Dedifferentiated amniotic fluid mesenchymal stem cell (primary cell): ENCODE measurements around the gene MARCHF9.

ENCODE experiments used
- DNase-seq: peaks from one replicate; pipeline ENCODE4 v3.0.0-alpha.2; 2016; ENCODE audit errors: extremely low spot score

MARCHF9 gene

GRCh38 chr12:57724003-57724935 lies 30.6 kb upstream of the MARCHF9 start:
- no peak for DNase-seq

DNA sequence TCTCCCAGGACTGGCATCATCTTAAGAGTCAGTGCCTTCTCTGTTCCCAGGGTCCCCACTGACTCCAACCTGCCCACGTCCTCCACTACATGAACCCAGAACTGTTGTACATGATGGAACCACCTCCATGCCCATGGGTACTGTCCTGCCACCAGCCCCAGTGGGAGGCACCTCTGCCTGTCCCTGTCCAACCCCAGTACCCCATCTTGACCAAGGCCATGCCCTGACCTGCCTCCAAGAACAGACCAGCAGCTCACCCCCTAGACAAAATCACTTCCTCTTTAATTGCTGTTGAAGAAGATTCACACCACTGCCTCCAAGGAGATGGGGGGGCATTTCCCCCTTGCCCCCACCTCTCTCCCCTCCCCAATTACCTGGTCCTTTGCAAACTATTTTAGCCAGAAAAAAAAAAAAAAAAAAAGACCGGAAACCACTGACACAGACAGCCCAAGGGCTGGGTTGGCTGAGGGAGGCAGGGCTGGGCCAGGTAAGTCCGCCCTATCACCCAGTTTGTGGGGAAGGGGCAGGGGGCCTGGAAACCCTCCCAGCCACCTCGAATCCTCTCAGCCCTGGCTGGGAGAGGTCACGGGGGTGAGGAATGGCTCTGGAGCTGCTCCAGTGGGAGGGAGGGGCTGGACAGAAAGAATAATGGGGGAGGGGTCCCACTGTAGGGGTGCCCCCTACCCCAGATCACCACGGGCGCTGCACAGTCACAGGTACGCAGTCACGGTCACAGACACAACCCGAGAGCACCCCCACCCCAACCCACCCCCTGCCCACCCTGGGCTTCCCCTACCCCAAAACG lies 29.8 kb upstream of the MARCHF9 start:
- no peak for DNase-seq

DNA sequence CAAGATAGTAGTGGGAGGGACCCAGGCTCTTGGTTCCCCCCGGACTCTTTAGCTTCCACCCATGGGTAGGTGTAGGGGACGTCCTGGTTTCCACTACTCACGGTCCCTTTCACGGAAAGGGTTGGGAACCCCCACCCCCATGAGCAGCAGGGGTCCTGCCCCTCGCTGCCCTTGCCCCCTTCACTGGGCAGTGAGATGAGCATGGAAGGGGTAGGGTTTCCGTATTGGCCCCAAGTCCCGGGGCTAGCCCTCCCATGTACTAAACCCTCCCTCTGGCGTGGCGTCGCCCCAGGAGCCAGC lies 29.1 kb upstream of the MARCHF9 start:
- no peak for DNase-seq

DNA sequence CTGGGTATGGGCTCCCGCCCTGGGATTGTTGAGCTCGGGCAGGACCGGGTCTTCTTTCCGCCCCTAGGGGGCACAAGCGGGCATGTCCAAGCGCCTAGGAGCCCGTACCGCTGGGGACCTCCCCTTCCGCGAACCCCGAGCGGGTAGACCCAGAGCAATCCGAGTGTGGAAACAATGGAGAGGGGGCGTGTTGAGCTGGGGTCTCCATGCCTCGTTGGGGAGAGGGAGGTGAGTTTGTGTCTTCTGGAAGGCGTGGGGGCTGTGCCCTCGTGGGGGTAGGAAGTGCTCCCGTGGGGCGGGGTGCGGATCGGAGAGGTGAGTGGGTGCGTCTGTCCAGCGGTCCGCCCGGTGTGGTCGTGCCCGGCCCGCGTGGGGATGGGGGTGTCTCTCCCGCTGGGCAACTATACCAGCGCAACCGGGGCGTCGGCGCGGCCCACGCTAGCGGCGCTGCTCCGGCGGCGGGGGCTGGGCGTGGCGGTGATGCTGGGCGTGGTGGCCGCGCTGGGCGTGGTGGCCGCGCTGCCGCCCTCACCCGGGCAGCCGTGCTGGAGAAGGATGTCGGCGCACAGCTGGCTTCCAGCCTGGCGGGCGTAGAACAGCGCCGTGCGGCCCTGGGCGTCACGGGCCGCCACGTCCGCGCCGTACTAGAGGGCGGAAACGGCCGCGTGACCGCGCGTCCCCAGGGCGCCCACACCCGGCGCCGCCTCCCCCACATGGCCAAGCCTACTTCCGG lies 28.6 kb upstream of the MARCHF9 start:
- DNase-seq, result peak; percentile 73

DNA sequence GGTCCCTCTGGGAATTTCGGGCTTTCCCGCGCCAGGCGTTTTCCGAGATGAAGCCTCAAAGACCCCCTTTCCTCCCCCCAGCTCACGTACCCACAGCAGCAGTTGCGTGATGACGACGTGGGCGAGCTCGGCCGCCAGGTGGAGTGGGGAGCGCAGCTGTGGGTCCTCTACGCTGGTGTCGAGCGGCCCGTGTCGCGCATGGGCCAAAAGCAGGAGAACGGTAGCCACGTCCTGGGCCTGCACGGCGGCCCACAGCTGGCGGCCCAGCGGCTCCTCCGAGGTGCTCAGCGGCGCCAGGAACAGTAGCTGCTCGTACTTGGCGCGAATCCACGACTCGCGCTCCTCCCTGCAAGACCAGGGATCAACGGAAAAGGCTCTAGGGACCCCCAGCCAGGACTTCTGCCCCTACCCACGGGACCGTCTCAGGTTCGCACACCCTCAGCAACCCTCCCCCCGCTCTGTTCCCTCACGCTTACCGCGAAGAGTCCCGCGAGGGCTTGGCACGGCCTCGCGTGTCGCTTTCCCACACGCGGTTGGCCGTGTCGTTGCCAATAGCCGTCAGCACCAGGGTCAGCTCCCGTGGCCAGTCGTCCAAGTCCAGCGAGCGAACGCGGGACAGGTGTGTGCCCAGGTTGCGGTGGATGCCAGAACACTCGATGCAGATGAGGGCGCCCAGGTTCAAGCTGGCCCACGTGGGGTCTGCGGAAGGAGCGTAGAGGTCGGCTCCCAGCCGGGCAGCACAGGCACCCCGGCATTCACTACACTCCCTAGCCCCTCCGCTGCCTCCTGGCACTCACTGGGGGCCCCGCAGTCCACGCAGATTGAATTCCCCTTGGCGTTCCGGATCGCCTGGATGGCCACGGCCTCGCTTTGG lies 27.8 kb upstream of the MARCHF9 start:
- DNase-seq, result no peak

- DNase-seq, result no peak
These were observed 27.0 kb upstream of the MARCHF9 start for GRCh38 chr12:57727758-57728395.

DNA sequence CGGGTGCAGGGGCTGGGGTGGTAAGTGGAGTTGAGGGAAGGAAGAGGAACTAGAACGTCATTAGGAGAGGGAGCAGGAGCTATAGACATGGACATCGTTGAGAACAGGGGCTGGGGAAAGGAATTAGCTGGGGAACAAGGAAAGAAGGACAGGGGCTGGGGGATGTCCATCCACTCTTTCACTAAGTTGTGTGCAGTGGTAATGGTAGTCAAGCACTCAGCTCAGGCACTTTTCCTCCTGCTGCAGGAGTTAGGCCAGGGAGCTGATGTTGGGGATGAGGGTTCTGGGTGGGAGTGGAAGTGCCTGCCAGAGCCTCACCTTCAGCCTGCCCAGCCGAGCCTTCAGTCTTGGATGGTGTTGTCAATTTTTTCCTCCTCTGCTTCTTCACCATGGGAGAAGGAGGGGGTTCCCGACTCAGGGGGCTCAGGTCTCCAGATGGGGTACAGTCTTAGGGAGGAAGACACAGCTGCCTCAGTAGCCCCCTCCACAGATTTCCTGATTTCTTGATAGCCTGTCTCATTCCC lies 25.5 kb upstream of the MARCHF9 start:
- DNase-seq, result no peak

DNA sequence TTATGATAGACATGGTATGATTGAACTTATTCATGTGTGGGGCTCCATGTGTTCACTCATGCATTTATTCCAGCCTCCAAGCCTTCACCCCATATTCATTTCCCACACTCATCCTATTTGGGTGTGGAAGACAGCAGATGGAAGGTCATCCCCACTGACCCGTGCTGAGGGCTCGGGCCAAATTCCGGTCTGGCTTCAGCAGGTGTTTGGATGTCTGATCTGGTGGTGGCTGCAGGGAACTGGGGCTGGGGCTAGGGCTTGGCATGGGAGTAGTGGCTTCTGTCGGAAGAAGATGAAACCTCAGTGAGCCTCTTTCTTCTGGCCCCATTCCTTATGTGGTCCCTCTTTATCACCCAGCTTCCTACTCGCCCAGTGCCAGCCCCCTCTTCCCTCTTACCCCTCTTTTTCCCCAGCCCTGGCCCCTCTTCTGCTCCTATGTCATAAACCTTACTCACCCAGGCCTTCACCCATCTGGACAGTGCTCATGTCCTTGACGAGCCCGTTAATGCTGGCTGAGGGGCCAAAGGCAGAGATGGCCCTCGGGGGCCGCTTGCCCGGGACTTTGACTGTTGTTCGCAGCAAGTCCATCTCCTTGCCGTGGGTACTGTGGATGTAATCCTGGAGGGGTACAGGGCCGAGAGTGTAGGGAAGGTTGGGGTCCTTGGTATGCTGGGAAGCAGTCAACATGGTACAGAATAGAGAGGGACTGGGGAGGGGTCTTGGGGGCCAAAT lies 24.4 kb upstream of the MARCHF9 start:
- no peak for DNase-seq

GRCh38 chr12:57731411-57732080 lies 23.4 kb upstream of the MARCHF9 start:
- DNase-seq, result no peak

DNA sequence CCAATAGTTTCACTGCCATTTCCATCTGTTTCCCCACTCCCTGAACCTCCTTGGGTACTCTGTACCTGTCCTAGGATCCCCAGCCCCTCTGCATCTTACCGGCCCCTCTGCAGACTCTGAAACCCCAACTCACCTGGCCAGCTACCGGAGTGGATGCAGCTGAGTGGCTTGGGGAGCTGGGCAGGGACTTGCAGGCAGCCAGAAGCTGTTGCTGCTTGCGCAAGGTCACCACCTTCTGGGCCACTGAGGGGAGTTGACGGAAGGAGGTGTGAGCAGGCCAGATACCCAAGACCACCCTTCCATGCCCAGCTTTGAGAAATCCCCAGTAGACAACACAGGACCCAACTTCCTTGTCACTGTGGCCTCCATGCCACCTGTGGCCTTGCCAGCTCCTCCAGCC lies 22.6 kb upstream of the MARCHF9 start:
- DNase-seq, result no peak

DNA sequence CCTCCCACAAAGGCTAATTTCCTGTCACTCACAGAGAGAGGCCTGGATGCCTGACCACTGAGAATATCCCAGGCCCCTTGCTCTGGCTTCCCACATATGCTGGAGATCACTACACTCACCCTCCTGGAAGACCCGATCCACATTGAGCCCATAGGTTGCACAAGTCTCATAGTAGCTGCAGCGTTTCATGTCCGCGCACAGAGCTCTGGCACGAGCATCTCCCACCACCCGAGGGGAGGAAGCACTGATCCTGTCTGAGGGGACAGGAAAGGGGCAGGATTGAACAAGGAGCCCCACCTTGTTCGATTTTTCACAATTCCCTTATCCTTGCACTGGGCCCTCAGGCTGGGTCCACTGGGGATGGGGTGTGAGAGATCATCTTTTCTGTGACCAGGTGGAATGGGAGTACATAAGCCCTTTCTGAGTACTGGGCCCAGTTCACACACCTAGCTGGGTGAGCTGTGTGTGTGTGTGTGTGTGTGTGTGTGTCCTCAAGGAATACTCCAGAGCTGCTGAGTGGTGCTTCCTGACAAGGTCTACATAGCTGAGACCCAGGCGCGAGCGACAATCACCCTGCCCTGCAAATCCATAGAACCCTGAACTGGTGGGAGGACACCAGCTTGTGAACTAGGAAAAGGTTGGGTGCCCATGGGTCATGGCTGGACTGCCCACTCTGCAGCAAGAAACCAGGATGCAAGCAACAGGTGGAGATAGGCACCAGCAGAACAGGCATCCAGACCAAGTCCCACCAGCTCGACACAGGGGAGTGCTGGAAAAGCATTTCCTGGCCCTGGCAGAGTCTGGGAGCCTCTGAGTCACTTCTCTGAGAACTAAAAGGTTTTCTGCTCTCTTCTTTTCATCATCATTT lies 21.9 kb upstream of the MARCHF9 start:
- DNase-seq, result no peak

DNA sequence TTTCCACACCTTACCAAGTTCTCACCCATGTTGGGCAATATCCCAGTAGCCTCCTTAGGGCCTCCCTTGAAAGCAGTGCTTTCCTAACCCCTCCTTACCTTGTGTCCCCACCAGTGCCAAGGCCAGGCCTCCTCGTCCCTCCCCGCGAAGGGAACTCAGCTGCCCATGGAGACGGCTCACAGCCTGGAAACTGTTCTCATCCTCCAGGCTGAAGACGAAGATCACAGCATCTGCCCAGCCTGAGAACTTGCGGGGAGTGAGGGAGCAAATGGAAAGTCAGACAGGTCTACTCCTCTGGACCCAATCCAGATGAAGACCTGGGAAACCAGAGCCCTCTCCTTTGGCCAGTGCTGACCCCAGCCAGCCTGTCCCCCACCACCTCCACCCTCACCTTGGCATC lies 21.0 kb upstream of the MARCHF9 start:
- DNase-seq, result no peak

DNA sequence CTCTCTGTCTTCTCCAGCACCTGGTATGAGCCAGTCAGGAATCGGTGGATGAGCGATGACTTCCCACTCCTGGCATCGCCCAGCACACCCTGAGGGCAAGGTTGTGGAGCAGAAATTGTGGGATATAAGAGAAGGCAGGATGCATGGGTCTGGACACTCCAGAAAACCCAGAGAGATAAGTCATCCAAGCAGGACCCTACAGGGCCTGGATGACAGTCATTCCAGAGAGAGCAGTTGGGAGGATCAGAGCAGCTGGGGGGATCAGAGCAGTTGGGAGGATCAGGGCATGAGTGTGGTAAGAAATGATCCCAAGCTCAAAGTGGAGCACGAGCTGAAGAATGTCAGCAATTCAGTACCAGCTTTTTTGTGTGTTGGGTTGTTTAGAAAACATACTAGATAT lies 20.3 kb upstream of the MARCHF9 start:
- no peak for DNase-seq

DNA sequence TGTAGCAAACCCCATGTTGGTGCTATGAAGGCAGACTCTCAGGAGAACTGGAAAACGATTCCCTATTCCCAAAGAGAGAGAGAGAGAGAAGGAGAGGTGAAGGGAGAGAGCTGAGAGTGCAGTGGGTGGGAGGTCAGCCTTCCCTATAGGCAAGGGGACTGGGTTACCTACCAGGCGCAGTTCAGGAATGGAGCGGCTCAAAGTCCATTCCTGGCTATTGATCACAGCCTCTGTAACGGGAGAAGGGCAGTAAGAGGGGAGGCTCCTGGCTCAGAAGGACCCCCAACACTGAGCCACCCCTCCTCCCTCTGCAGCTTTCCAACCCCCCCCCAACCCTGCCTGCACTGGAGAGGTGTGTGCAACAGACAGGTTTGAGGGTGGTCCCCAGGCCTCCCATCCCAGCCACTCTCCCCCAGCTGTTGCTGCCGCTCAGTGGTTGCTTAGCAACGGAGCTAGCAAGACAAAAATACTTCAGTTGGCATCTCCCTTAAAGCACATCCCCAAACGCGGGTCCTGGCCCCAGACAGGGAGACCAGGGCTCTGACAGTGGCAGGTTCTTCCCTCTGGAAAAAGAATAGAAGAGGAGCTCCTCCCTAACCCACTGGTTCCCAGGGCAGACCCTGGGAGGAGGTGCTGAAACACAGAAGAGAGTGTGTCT lies 19.6 kb upstream of the MARCHF9 start:
- no peak for DNase-seq

DNA sequence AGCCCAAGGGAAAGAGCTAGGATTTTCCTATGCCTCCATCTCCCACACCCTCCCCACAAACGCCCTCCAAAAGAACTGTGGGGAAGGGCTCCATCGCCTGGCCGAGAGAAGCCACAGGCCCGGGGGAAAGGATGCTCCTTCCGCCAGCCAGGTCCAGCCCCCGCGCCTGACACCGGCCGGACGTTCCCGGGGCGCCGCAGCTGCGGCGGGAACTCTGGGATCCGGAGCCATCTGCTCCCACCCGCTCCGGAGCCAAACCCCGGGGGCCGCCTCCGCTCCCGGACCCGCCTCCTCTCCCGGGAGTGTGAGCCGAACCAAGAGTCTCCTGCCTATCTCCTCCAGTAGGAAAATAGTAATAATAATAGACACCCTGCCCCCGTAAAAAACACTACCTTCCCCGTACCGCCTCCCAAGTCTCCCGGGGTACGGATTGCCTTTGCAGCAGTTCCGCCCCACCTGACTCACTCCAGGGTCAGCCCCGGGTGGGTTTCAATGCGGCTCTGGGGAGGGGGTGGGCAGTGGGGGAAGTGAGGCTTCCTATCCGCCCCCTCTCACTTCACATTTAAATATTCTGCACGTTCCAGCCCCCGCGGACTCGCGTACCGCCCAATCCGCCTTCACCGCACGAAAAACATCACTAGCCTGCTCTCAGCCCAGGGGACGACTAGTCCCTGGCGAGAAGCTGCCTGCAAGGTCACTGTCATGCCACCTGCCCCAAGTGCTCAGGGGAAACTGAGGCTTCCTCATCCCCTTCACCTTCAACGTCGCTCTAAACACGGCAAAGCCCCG lies 18.8 kb upstream of the MARCHF9 start:
- no peak for DNase-seq

GRCh38 chr12:57736741-57737466 lies 18.0 kb upstream of the MARCHF9 start:
- no peak for DNase-seq
